GM18502 (cell line): Measurements from ENCODE around the gene CNKSR2.
A peak's percentile ranks its signal among the peaks of the same experiment; 100 is the strongest.
"Not testable (repeated sequence)": the region's sequence is repeated elsewhere in the genome, so short reads cannot be mapped to it uniquely, and the experiment has no call there.

Experiments
- ATAC-seq: cut with Tn5 transposase; IDR thresholded peaks from one replicate; pipeline ENCODE4 v1.9.1; 2021; ENCODE audit warnings: mild to moderate bottlenecking; ENCODE audit not compliant: unreplicated experiment, poor library complexity

Gene CNKSR2

DNA sequence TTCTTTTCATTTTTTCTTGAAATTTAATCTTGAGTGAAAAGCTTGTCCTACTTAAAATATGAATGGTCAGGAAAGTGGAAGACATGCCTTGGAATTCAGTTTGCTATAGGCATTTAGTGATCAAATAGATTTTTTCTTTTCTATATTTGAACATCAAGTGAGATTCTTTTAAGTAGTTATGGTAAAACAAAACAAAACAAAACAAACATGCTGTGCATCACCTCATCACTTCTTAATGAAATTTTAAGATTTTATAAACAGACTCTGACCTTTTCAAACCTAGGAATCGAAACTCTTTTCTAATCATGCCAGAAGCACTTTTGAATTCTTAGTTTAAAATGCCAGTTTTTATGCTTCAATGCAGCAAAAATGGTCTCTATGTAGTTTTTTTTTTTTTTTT lies 62.8 kb downstream of the CNKSR2 start:
- ATAC-seq = no peak

DNA sequence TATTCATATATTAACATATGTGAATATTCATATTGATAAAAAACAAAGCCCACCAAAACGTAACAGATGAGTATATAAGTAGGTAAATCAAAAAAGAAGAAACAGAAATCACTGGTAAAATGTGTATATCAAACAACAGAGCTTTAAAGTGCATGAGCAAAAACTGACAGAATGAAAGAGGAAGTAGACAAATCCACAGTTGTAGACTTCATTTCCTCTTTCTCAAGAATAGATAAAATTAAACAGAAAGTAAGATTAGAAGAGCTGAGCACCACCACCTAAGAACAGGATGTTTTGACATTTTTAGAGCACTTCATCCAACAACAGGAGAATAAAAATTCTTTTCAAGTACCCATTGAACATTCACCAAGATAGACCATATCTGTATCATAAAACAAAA lies 64.6 kb downstream of the CNKSR2 start:
- peak; percentile 98 for ATAC-seq

DNA sequence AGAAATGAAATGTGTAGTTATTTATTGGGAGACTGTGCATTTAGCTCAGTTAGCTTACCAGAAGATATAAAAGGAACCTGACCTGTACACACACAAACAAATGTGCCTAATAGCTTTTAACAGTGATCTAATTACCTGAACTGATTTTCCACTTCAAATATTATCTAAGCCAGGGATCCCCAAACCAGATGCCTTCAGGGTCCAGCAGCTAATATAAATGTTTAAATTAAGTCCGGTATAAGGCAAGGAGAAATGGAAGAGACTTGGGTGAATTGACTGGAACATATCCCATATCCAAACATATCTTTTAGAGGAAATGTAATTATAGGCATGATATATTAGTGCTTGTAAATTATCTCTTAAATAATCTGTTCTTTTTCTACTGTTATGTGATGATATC lies 66.7 kb downstream of the CNKSR2 start:
- ATAC-seq = no peak

DNA sequence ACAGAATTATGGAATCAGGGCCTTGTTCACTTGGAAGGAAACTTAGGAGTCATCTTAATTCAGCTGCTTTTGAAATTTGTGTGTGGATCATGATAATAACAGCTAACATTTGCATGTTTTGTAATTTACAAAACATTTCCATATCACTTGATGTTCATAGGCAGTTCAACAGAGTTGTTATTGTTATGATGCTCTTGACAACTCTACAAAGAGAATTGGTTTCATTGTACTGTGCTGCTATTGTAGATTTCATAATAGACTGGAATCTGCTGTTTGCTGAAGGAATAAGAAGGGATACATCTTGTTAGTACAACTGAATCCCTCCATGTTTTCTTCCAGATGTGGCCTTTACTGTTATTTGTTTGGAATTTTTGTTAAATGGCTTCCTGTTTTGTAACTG lies 83.5 kb downstream of the CNKSR2 start:
- ATAC-seq = no peak

DNA sequence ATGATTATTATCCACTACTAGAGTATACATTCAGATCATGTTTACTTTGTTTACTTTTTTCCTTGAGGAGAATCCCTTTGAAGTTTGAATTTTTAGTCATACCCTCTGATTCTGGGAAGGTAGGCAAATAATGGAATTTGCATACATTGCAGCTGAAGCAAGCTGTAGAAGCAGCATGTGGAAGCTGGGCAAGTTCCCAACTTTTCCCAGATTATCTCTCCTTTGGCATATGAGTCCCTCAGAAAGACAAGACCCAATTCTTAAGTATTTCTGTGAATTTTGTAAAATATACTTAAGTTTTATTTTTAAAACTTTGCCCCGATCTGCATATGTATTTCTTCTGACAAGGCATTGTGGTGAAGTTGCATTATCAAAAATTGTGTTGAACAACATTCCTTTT lies 94.9 kb downstream of the CNKSR2 start:
- no peak for ATAC-seq

DNA sequence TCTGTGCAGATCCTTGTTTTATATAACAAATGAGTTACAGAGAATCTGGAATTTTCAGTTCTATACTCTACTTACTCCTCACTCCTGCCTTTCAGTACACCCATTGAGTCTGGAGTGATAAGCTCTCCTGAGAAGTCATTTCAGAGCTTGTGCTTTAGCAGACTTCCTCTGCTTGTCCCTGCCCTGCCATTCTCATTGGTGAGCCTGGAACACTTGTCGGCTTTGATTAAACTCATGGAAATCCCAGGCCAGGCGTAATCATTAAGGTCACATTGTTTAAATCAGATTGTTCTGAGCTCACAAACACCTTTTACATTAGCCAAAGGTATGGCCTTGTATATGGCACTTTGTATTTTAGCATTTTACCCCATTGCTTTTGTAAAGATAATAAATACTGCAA lies 102.7 kb downstream of the CNKSR2 start:
- no peak for ATAC-seq

DNA sequence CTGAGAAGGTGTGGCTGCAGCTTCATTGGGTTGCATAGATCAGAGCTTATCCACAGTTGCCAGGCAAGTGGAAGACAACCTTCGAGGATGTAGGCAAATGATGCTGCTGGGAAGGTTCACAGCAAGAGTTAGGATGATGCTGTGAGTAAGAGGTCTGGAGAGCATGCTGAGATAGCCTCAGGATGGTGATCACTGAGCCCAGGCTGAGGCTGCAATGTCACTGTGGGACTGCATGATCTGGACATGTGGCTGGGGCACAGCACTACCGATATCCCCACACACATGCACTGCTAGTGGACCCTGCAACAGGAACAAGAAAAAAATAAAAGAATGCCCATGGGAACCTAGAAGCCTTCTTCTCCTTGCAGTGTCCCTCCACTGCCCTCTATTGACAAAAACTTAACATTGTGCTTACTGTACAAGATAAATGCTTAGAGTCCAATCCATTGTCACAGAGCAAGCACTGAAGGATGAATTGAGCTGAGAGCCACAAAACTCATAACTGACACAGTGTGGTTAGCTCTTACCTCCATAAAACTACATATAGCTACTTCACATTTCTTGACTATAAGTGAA lies 105.6 kb downstream of the CNKSR2 start:
- peak; percentile 93 for ATAC-seq

DNA sequence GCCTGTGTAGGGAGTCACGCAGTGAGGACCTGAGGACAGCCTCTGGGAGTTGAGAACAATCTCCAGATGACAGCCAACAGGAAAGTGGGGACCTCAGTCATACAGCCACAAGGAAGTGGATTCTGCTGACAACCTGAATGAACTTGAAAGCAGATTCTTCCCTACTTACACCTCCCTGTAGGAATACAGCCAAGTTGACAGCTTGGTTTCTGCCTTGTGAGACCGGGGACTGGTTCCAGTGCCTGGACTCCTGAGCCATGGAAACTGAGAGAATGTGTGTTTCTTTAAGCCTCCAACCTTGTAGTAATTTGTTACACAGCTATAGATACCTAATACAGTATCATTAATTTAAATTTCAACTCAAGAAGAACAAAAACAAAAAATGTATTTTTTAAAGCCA lies 107.5 kb downstream of the CNKSR2 start:
- no peak for ATAC-seq

DNA sequence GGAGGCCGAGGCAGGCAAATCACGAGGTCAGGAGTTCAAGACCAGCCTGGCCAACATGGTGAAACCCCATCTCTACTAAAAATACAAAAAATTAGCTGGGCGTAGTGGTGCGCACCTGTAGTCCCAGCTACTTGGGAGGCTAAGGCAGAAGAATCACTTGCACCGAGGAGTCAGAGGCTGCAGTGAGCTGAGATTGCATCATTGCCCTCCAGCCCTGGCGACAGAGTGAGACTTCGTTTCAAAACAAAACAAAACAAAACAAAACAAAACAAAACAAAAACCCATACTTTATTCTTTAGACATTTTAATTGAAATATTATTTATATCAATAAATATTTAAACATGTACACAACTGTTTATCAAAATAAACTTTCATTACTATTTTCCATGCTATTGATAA lies 109.8 kb downstream of the CNKSR2 start:
- not testable (repeated sequence) for ATAC-seq

DNA sequence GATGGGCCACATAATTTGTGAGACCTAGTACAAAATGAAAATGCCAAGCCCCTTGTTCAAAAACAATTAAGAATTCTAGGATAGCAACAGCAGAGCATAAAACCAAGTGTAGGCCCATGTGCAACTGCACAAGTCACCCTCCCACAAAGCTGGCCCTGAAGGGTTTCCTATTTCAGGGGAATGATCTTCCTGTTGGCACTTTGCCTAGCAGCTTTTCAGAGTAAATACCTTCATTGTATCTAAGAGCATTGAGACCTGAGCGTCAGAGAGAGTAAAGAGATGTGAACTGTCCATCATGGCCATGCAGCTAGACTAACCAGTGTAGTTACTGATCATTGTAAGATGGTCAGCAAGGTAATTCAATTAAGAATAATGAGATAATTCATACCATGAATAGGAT lies 113.6 kb downstream of the CNKSR2 start:
- no peak for ATAC-seq

DNA sequence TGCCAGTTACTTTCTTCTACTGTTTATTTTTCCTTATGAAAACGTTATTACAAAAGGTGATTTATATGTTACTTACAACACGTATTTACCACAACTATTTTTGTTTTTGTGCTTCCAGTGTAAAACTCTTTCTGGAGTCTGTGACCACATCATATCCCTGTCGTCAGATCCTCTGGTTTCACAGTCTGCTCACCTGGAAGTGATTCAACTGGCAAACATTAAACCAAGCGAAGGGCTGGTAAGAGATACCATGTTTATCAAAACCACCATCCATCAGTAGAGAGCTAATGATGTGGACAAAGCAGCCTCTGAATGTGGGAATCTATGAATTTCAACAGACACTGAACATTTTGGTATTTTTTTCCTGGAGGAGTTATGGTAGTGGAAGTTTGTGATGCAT lies 116.1 kb downstream of the CNKSR2 start:
- ATAC-seq = no peak

DNA sequence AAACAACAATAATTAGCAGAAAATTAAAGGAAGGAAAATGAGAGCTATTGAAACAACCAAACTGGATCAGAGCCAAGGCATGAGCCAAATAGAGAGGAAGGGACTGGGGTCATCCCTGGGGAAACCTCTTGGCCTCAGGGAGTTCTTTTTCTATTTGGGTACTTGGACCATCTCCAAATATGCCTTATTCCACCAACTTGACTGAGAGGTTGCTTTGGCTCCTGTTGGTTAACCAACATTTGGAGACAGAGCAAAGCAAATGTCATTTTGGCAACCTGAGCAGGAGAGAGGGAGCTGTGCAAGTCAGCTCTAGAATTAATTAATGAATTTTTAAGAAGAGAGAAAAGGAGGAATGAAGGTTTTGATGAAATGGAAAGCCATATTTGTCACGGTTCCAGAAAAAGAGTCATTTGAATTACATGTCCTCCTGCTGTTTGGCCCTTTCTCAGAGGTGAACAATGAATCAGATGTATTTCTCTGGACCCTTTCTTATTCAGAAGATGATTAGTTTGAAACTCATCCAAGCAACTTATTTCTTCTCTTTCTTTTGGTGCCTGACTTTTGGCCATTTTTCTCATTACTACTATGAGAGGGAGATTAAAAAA lies 119.1 kb downstream of the CNKSR2 start:
- no peak for ATAC-seq

DNA sequence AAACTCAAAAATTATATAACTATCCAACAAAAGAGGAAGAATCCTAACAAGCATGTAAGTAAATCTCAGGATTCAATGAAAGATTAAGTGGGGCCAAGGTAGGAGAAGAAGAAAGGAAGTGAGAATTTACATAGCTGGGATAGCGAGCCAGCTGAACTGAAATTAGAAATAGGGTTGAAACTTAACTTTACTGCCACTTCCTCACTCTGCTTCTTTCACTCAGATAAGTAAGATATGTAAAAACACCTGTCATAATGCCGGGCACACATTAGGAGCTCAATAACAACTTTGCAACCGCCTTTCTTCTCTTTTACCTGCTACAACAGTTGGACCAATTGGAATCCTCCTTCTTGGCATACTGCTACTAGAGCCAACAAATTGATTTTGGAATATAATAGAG lies 129.4 kb downstream of the CNKSR2 start:
- ATAC-seq = peak; percentile 79

DNA sequence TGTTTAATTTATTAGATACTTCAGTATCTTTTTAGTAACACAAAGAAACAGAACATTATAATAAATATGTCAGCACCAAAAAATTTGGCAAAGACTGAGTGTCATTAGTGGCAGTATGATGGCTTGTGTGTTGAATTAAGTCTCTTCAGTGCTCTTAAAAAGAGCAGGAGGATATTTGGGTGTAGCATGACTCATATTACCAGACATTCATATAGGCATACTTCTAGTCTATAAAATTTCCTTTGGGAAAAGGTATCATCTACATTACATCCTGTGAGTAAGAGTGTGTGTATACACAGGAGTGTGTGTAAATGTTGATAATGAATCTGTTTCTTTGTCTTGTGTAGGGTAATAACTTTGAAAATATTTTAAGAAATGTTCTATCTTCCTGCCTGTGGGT lies 135.7 kb downstream of the CNKSR2 start:
- no peak for ATAC-seq

DNA sequence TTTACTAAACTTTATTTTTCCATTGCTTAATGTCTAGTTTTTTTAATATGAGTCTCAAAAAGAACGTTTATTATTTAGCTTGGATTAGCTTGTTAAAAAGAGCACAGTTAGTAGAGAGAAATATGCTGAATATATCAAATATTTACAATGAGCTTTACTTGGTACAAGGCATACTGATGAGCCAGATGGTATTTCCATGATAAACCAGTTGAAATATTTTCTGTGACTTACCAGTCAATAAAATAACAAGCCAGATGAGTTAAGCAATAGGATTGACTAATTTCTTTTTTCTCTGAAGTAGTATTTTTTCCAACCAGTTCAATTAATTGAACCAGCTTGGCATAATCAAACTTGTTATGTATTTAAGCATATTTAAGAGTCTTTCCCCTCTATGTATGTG lies 149.8 kb downstream of the CNKSR2 start:
- ATAC-seq = no peak

DNA sequence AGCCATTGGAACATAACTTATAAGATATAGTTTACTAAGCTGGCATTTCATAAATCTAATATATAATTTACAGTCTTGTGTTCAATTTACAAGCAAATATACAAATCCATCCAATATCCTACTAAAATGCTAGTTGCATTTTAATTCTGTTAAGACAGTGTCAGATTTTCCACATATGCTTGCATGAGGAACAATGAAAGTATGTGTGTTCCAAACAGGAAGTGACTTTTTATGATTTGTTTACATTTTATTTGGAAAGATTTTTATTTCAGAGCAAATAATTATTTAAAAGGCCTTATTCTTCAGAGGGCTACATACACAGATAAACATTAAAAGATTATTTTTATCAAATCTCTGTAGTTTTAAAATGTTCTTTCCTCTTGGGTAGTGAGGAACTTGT lies 153.9 kb downstream of the CNKSR2 start:
- no peak for ATAC-seq

DNA sequence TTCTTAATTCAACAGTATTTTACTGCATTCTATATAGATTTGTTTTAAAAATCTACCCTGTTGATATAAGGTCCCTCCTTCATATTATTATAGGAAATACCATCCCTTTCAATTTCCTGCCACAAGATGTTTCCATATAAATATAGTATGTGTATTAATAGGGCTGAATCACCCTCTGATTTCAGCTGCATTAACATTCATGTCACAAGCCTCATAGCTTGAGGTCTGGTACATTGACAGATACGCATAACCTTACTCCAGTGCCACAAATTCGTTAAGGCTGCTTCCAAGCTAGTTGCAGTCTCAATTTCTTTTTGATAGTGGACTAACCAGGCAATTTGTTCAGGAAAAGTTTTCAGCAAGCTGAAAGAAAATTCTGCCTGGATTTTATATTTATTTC lies 155.6 kb downstream of the CNKSR2 start:
- no peak for ATAC-seq

DNA sequence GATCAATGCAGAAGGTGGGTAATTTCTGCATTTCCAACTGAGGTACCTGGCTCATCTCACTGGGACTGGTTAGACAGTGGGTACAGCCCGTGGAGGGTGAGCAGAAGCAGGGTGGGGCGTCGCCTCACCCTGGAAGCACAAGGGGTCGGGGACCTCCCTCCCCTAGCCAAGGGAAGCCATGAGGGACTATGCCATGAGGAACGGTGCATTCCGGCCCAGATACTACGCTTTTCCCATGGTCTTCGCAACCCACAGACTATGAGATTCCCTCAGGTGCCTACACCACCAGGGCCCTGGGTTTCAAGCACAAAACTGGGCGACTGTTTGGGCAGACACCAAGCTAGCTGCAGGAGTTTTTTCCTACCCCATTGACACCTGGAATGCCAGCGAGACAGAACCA lies 170.4 kb downstream of the CNKSR2 start:
- not testable (repeated sequence) for ATAC-seq

DNA sequence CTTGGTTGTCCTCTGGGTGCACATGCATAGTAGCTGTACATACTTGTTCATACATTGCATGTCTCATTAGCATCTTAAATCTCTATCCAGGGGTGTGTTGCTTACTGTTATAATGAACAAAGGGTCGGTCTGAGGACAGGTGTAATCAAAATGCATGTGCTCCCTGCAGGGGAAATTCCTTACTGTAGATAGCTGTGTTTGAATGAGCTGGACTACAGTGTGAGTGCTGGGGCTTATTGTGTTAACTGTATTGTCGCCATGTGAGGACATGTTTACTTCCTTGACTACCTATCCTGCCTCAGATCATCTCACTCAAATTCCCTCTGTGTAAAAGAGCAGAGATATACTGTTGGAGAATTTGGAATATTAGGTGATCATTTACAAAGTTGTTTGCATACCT lies 185.2 kb downstream of the CNKSR2 start:
- no peak for ATAC-seq

DNA sequence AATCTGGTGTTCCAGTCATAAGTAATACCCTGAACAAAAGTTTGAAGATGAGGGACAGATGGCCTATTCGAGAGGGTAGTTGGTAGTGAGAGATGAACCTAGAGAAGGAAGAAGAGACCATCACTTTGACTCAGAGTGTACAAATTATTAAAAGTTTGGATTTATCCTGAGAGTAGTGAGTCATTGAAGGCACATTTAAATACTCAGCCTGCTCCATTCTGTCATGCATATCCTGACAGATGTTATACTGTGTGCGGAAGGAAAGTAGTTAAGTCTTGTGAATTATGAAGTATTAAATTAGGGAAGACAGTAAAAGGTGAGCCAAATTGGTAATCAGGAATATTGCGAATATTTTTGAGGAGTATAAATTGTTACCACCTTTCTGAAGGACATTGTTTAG lies 190.8 kb downstream of the CNKSR2 start:
- no peak for ATAC-seq

DNA sequence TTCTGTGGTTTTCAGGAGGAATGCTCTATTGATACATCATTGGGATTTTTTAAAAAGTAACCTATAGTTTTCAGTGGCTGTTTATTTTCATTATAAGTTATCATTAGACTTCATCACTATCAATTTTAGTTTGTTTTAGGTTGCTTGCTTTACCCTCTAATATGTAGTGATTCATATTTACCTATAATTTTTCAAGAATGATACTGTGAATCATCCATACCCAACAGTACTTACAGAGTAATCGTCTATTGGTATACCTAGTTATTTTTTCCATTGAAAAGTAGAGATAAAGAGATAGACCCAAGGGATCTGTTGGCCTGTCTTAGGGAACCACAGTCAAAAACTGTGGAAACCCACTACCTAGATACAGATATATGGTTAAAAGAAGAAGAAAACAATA lies 200.6 kb downstream of the CNKSR2 start:
- no peak for ATAC-seq

DNA sequence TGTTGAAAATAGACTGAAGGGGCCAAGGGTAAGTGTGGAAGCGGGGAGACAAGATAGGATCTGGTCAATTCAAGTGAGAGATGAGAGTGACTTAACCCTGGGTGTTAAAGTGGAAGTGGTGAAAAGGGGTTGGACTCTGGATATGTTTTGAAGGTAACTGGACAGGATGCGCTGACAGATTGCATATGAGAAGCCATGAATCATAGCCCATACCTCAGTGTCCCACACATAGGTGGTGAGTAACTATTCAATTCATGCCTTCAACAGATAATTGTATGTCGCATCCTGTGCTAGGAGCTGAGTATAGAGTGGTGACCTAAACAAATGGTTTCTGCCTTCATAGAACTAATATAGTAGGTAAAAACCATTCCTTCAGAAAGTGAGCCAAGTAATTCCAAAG lies 207.3 kb downstream of the CNKSR2 start:
- ATAC-seq = no peak

DNA sequence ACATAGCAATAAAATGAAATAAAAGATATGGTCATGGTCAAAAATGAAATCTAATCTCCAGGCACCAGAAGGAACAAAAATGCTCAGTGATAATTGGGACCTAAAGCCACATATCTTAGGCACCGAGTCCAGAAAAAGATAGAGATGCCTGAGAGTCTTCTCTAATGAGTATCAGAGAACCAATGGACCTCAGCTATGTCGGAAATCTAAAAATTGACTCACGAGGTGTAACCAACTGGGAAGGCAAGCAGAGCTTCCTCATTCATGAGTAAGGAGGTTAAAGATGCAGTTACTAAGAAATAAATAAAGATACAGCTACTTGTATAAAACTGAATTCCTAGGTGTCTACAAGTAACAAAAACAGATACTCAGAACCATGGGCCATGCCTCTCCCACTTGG lies 211.8 kb downstream of the CNKSR2 start:
- no peak for ATAC-seq
